ENCODE results near the gene ATP2A2.

ATP2A2 gene

GRCh38 chr12:110280779-110281548 is at the start of gene ATP2A2:
Gene ATP2A2, plus strand, starts transcription at chr12:110281247. Its CDS starts 543 bp downstream, at chr12:110281790.
- H3K4me3 ChIP-seq (ENCODE audit: low read depth, low read length): peak within 1 kb of the TSS; percentile 72
- DNase-seq (ENCODE audit: low read depth, low spot score): peak; percentile 86
- no peak for TF ChIP-seq CTCF (IDR thresholded peaks at IDR 0.05; ENCODE audit: low read depth, low read length)
- in situ Hi-C loops (cut with HindIII; ENCODE audit: low sequenced_read_pairs): no loop called here

- no peak overlapping the region for H3K4me3 ChIP-seq (ENCODE audit: low read depth, low read length)
- no peak for DNase-seq (ENCODE audit: low read depth, low spot score)
- in situ Hi-C loops (cut with HindIII; ENCODE audit: low sequenced_read_pairs): no loop called here
- TF ChIP-seq CTCF (IDR thresholded peaks at IDR 0.05; ENCODE audit: low read depth, low read length): no peak
Measured at GRCh38 chr12:110233212-110233903, 47.7 kb upstream of the ATP2A2 start.

DNA sequence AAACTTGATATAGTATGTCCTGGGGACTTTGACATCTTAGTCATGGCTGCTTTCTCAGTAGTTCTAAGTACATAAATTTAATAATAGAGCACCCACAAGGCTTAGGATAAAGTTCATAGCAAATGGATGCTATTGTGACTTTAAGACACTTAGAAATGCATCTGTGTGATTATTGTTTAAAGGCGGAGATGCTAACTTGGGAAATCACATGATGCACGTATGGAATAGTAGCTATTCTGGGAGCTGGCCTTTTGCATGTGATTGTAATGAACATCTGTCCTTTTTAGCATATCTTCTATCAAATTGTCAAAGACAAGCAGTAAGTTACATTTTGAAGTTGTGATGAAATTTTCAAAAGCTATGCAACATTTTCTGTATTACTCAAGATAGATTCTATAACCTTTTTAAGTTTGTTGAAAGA is 46.7 kb upstream of the ATP2A2 start:
- no peak for DNase-seq (ENCODE audit: low read depth, low spot score)
- in situ Hi-C loops (cut with HindIII; ENCODE audit: low sequenced_read_pairs): no loop called here
- H3K4me3 ChIP-seq (ENCODE audit: low read depth, low read length): no peak overlapping the region
- no peak for TF ChIP-seq CTCF (IDR thresholded peaks at IDR 0.05; ENCODE audit: low read depth, low read length)

DNA sequence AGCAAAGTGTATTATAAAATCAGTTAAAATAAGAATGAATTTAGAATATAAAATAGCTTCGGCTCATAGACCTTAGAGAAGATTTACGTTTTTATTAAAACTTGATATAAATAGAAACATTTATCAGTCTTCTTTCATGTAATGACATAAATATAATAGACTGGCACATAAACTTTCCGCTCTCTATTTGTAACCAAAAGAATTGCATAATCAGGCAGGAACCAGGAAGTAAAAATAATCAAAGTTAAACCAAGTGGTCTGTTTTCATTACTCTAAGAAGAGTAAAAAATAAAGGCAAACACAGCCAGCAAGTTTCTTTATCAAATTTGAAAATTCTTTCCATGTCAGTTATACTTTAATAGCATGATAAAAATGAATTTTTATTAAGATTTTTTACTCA is 46.3 kb upstream of the ATP2A2 start:
- no peak overlapping the region for H3K4me3 ChIP-seq (ENCODE audit: low read depth, low read length)
- in situ Hi-C loops (cut with HindIII; ENCODE audit: low sequenced_read_pairs): no loop called here
- DNase-seq (ENCODE audit: low read depth, low spot score): no peak
- no peak for TF ChIP-seq CTCF (IDR thresholded peaks at IDR 0.05; ENCODE audit: low read depth, low read length)

- in situ Hi-C loops (cut with HindIII; ENCODE audit: low sequenced_read_pairs): no loop called here
- no peak for DNase-seq (ENCODE audit: low read depth, low spot score)
- TF ChIP-seq CTCF (IDR thresholded peaks at IDR 0.05; ENCODE audit: low read depth, low read length): no peak
- H3K4me3 ChIP-seq (ENCODE audit: low read depth, low read length): no peak overlapping the region
Measured at GRCh38 chr12:110235383-110235782, 45.7 kb upstream of the ATP2A2 start.

GRCh38 chr12:110243227-110243626 is 37.8 kb upstream of the ATP2A2 start:
- in situ Hi-C loops (cut with HindIII; ENCODE audit: low sequenced_read_pairs): no loop called here
- no peak for TF ChIP-seq CTCF (IDR thresholded peaks at IDR 0.05; ENCODE audit: low read depth, low read length)
- no peak for DNase-seq (ENCODE audit: low read depth, low spot score)
- H3K4me3 ChIP-seq (ENCODE audit: low read depth, low read length): no peak overlapping the region

Measured in astrocyte of the spinal cord (primary cell).